H1 (cell line): ENCODE data around the gene PAIP2. TPM values are rescaled to one million over a fixed set of nuclear protein-coding genes. Genes with fewer than 3 reads are reported as not detected.

Experiments
- CTCF ChIA-PET: fragments of 300-600 bp; sonication (Branson Sonifier 250); formaldehyde crosslinking; loops from one replicate; lab custom pipeline; 2021; ENCODE audit not compliant: partially characterized antibody; lab: Charles Lee
- POLR2A ChIA-PET: fragments of 300-600 bp; sonication (Branson Sonifier 250); formaldehyde crosslinking; loops from one replicate; lab custom pipeline; 2021; ENCODE audit warnings: inconsistent platforms; ENCODE audit not compliant: partially characterized antibody; lab: Charles Lee
- DNase-seq, 2 experiments: peaks; one replicate each; pipeline versions ENCODE4 v3.0.0 to v3.0.0-alpha.2; 2010 to 2022; ENCODE audit warnings: low spot score in 2 of 2, low read depth in 1 of 2, mixed read lengths in 1 of 2
- FAIRE-seq: peaks from 2 replicates; lab custom pipeline; 2011; peaks lifted over from hg19 to GRCh38; lab: Jason Lieb, UNC
- H2AFZ ChIP-seq: 2 replicates; pipeline ENCODE4 v1.8.1; 2012; ENCODE audit warnings: low read length, inconsistent platforms
- H2AK5ac ChIP-seq: 2 replicates; pipeline ENCODE4 v1.6.1; 2013; ENCODE audit warnings: low read depth, low read length
- H2BK120ac ChIP-seq: replicated peaks from 2 replicates; pipeline ENCODE3; 2013; ENCODE audit warnings: low read depth, low read length, inconsistent platforms
- H2BK12ac ChIP-seq: 2 replicates; pipeline ENCODE4 v1.6.1; 2013; ENCODE audit warnings: low read depth, low read length
- H2BK15ac ChIP-seq: 2 replicates; pipeline ENCODE4 v1.6.1; 2013; ENCODE audit warnings: low read length
- H2BK20ac ChIP-seq: 2 replicates; pipeline ENCODE4 v1.6.1; 2013; ENCODE audit warnings: low read length
- H2BK5ac ChIP-seq: 2 replicates; pipeline ENCODE4 v1.6.1; 2013; ENCODE audit warnings: low read depth, low read length
- H3K14ac ChIP-seq: 2 replicates; pipeline ENCODE4 v1.6.1; 2013; ENCODE audit warnings: inconsistent platforms; ENCODE audit not compliant: insufficient read length
- H3K18ac ChIP-seq: 2 replicates; pipeline ENCODE4 v1.6.1; 2013; ENCODE audit warnings: low read length; ENCODE audit errors: extremely low read depth
- H3K23ac ChIP-seq: 2 replicates; pipeline ENCODE4 v1.6.1; 2013; ENCODE audit warnings: inconsistent platforms; ENCODE audit not compliant: insufficient read length
- H3K23me2 ChIP-seq: 2 replicates; pipeline ENCODE4 v1.6.1; 2013; ENCODE audit warnings: low read depth, low read length
- H3K27ac ChIP-seq: 2 replicates; pipeline ENCODE4 v1.6.1; 2011; ENCODE audit warnings: low read depth, low read length, inconsistent platforms
- H3K27me3 ChIP-seq, 4 experiments: replicated peaks in 1 of 4; 1 replicate in 1 of 4; 2 replicates in 3 of 4; pipeline versions ENCODE4 v1.6.1 to v1.8.1; 2011 to 2013; ENCODE audit warnings: low read length in 3 of 4, mild to moderate bottlenecking in 3 of 4, inconsistent platforms in 2 of 4, mixed read lengths in 2 of 4, moderate library complexity in 1 of 4; ENCODE audit not compliant: control insufficient read depth in 3 of 4, insufficient read depth in 3 of 4; ENCODE audit errors: extremely low read depth in 1 of 4
- H3K36me3 ChIP-seq, 4 experiments: 2 replicates each; pipeline versions ENCODE4 v1.6.1 to v1.8.1; 2011 to 2013; ENCODE audit warnings: mild to moderate bottlenecking in 4 of 4, low read length in 3 of 4, moderate library complexity in 2 of 4, control low read depth in 1 of 4, inconsistent platforms in 1 of 4; ENCODE audit not compliant: insufficient read depth in 4 of 4, control insufficient read depth in 2 of 4
- H3K4ac ChIP-seq: replicated peaks from 2 replicates; pipeline ENCODE3; 2013; ENCODE audit warnings: low read length, low read depth, mixed read lengths, inconsistent platforms; ENCODE audit not compliant: insufficient read length
- H3K4me1 ChIP-seq, 4 experiments: replicated peaks in 1 of 4; 1 replicate in 1 of 4; 2 replicates in 3 of 4; pipeline versions ENCODE4 v1.6.1 to v1.8.1; 2011 to 2013; ENCODE audit warnings: low read length in 3 of 4, inconsistent platforms in 2 of 4, mixed read lengths in 1 of 4; ENCODE audit not compliant: insufficient read depth in 4 of 4, control insufficient read depth in 3 of 4
- H3K4me2 ChIP-seq, 2 experiments: 2 replicates each; pipeline versions ENCODE4 v1.6.1 to v1.8.1; 2011 to 2013; ENCODE audit warnings: low read depth in 2 of 2, low read length in 2 of 2, control low read depth in 1 of 2, inconsistent platforms in 1 of 2, mild to moderate bottlenecking in 1 of 2; ENCODE audit not compliant: insufficient read depth in 1 of 2
- H3K4me3 ChIP-seq, 4 experiments: fragments of 200-600, 300-600 bp in 1 of 4; sonication (generic), shearing (Covaris generic), sonication (Bioruptor Twin) in 1 of 4; 2 replicates each; pipeline versions ENCODE4 v1.5.1 to v1.8.1; 2011 to 2016; ENCODE audit warnings: low read length in 4 of 4, low read depth in 3 of 4, control low read depth in 2 of 4, inconsistent platforms in 2 of 4, mild to moderate bottlenecking in 2 of 4, mixed read lengths in 1 of 4, moderate library complexity in 1 of 4; ENCODE audit not compliant: insufficient read depth in 2 of 4; ENCODE audit errors: extremely low read depth in 1 of 4
- H3K56ac ChIP-seq: replicated peaks from 2 replicates; pipeline ENCODE3; 2013; ENCODE audit warnings: low read depth, mild to moderate bottlenecking, mixed read lengths, low read length, inconsistent platforms; ENCODE audit not compliant: insufficient read length
- H3K79me1 ChIP-seq: 2 replicates; pipeline ENCODE4 v1.6.1; 2013; ENCODE audit warnings: low read depth, low read length, control low read depth
- H3K79me2 ChIP-seq, 2 experiments: 2 replicates each; pipeline versions ENCODE4 v1.6.1 to v1.8.1; 2012 to 2013; ENCODE audit warnings: low read length in 2 of 2, mild to moderate bottlenecking in 2 of 2, inconsistent platforms in 1 of 2; ENCODE audit not compliant: insufficient read depth in 2 of 2, control insufficient read depth in 1 of 2
- H3K9ac ChIP-seq, 4 experiments: replicated peaks in 1 of 4; 1 replicate in 1 of 4; 2 replicates in 3 of 4; pipeline versions ENCODE4 v1.6.1 to v1.8.1; 2011 to 2013; ENCODE audit warnings: low read depth in 3 of 4, low read length in 3 of 4, control low read depth in 2 of 4, mild to moderate bottlenecking in 2 of 4, moderate library complexity in 2 of 4, inconsistent platforms in 1 of 4; ENCODE audit errors: extremely low read depth in 1 of 4
- H3K9me3 ChIP-seq, 2 experiments: 2 replicates each; pipeline versions ENCODE4 v1.6.1 to v1.8.1; 2012 to 2013; ENCODE audit warnings: mild to moderate bottlenecking in 2 of 2, moderate library complexity in 2 of 2, control low read depth in 1 of 2, inconsistent platforms in 1 of 2, low read depth in 1 of 2, low read length in 1 of 2, mixed read lengths in 1 of 2; ENCODE audit not compliant: insufficient read depth in 2 of 2
- H4K20me1 ChIP-seq, 2 experiments: replicated peaks in 1 of 2; 2 replicates each; pipeline versions ENCODE3 to v1.8.1; 2011 to 2013; ENCODE audit warnings: inconsistent platforms in 2 of 2, low read length in 2 of 2, mild to moderate bottlenecking in 1 of 2; ENCODE audit not compliant: insufficient read depth in 2 of 2, control insufficient read depth in 1 of 2
- H4K5ac ChIP-seq: 2 replicates; pipeline ENCODE4 v1.6.1; 2013; ENCODE audit warnings: low read length, low read depth, mixed read lengths, inconsistent platforms; ENCODE audit not compliant: insufficient read length
- H4K8ac ChIP-seq: 2 replicates; pipeline ENCODE4 v1.8.0; 2013; ENCODE audit warnings: mild to moderate bottlenecking, moderate library complexity, low read length, inconsistent platforms; ENCODE audit not compliant: insufficient read depth; ENCODE audit errors: extremely low read depth
- H4K91ac ChIP-seq: replicated peaks from 2 replicates; pipeline ENCODE3; 2013; ENCODE audit warnings: low read length, mixed read lengths, inconsistent platforms; ENCODE audit not compliant: insufficient read length
- KDM4A ChIP-seq: IDR thresholded peaks from one replicate; pipeline ENCODE4 v1.7.1; 2012; ENCODE audit warnings: low read depth, mild to moderate bottlenecking, moderate library complexity, low read length, inconsistent platforms; ENCODE audit not compliant: severe bottlenecking
- POLR2A ChIP-seq, 2 experiments: IDR thresholded peaks; 1 replicate in 1 of 2; 2 replicates in 1 of 2; pipeline ENCODE4 v1.6.1; 2011; ENCODE audit warnings: low read depth in 2 of 2, low read length in 2 of 2, mild to moderate bottlenecking in 2 of 2; ENCODE audit errors: control extremely low read depth in 1 of 2
- WGBS, 2 experiments: shearing (Covaris generic) in 1 of 2; methylation state at CpG; one replicate each; pipeline versions ENCODE4 v1.1.6 to v1.1.7; 2013 to 2015; ENCODE audit warnings: low lambda C conversion rate in 2 of 2, mixed read lengths in 2 of 2, inconsistent platforms in 1 of 2, low coverage in 1 of 2, missing lambda C conversion rate in 1 of 2; ENCODE audit not compliant: insufficient replicate concordance in 2 of 2, insufficient coverage in 1 of 2, insufficient read length in 1 of 2; ENCODE audit errors: extremely low coverage in 1 of 2, missing lambda C conversion rate in 1 of 2; 5-methylcytosine and 5-hydroxymethylcytosine counted together
- polyA plus RNA-seq, 7 experiments: library from polyadenylated mRNA; depleted of rRNA in 3 of 7; stranded (reverse) in 5 of 7; unstranded in 2 of 7; fragments of >200 nt in 5 of 7; fragments of 200-250 nt in 2 of 7; gene quantifications; 1 replicate in 5 of 7; 2 replicates in 1 of 7; 4 replicates in 1 of 7; pipeline versions ENCODE4 v1.2.1 to v1.2.3, GENCODE V29; 2011 to 2013; ENCODE audit warnings: missing spikeins in 2 of 7, mixed read lengths in 2 of 7
- total RNA-seq: library from RNA; stranded (reverse); fragmentation: NEBNext Ultra II Directional; extraction: Animal tissue kit (Norgen Biotek cat#: 25700); gene quantifications from 2 replicates; pipeline ENCODE4 v1.2.1, GENCODE V29; 2021

PAIP2 gene
- total and polyA plus RNA-seq, 2 of the 8 experiments (the other 6 are each of a cell fraction or from before 2014, with no cell fraction given), result 87.6 to 162 TPM

GRCh38 chr5:139306197-139306596 lies 35.5 kb upstream of the PAIP2 start:
- peaks cover 24 to 67% of the 10 kb centered on the region in 2 experiments for H4K20me1 ChIP-seq
- H2BK5ac ChIP-seq, result no peak overlapping the region
- no peaks in the 10 kb centered on the region for H3K79me1 ChIP-seq
- H3K18ac ChIP-seq, result no peak overlapping the region
- H3K9ac ChIP-seq, result no peak overlapping the region
- ChIA-PET CTCF (interaction anchor here (1.9 kb wide), 1 partner anchor 13 kb away, joined by 7 read pairs; the partner anchor contains the start of gene MATR3), POLR2A (interaction anchor here (1.3 to 51.1 kb wide), 5 partner anchors 0 to 730 kb away, joined by 3 to 1766 read pairs (median 163); partner anchors contain the start of genes MATR3 and PAIP2)
- no peak for FAIRE-seq
- no peak overlapping the region for H3K4ac ChIP-seq
- H3K27me3 ChIP-seq, result no peaks in the 10 kb centered on the region
- peaks cover 0 to 16% (median 8%) of the 10 kb centered on the region in 4 experiments; a peak in 6 of 7 replicates for H3K4me1 ChIP-seq
- H3K23me2 ChIP-seq, result no peaks in the 10 kb centered on the region
- H3K79me2 ChIP-seq, result peaks cover 66 to 100% of the 10 kb centered on the region in 2 experiments
- no peaks in the 10 kb centered on the region for H3K9me3 ChIP-seq
- H4K8ac ChIP-seq, result no peak overlapping the region
- TF ChIP-seq KDM4A (no peak), POLR2A (IDR thresholded peaks at IDR 0.05; ENCODE audit: control extremely low read depth in 1 of 2, low read depth in 2 of 2, low read length in 2 of 2) (peak; percentile 18 to 32; a peak in 2 of 3 replicates)
- H2BK20ac ChIP-seq, result no peak overlapping the region
- H3K23ac ChIP-seq, result no peak overlapping the region
- H4K91ac ChIP-seq, result no peak overlapping the region
- H3K36me3 ChIP-seq, result peaks cover 0 to 15% (median 0%) of the 10 kb centered on the region in 4 experiments; a peak in 2 of 8 replicates
- H3K56ac ChIP-seq, result no peak overlapping the region
- no peak overlapping the region for H3K14ac ChIP-seq
- WGBS, 2 experiments, result 81% methylated on average over 1 of the region's 1 CpG; no CpG with 5 or more reads in 1 of the 2 experiments
- H4K5ac ChIP-seq, result no peak overlapping the region
- H3K27ac ChIP-seq, result no peak overlapping the region
- H2BK12ac ChIP-seq, result no peak overlapping the region
- DNase-seq, result no peak
- no peak overlapping the region for H2AFZ ChIP-seq
- H3K4me3 ChIP-seq, result no peak overlapping the region
- H2BK120ac ChIP-seq, result no peak overlapping the region
- no peak overlapping the region for H2BK15ac ChIP-seq
- no peak overlapping the region for H2AK5ac ChIP-seq
- no peak overlapping the region for H3K4me2 ChIP-seq
